ENCODE data around the gene SERPINE2.
A peak's percentile ranks its signal among the peaks of the same experiment; 100 is the strongest.
"Not testable (repeated sequence)": the region's sequence is repeated elsewhere in the genome, so short reads cannot be mapped to it uniquely, and the experiment has no call there.

SERPINE2 gene

GRCh38 chr2:223971731-223972130 is 67.4 kb downstream of the SERPINE2 start:
- DNase-seq = no peak

- DNase-seq = peak; percentile 8
These were observed 68.5 kb downstream of the SERPINE2 start for GRCh38 chr2:223970343-223971128.

- DNase-seq = no peak
These were observed 69.2 kb downstream of the SERPINE2 start for GRCh38 chr2:223969856-223970255.

DNA sequence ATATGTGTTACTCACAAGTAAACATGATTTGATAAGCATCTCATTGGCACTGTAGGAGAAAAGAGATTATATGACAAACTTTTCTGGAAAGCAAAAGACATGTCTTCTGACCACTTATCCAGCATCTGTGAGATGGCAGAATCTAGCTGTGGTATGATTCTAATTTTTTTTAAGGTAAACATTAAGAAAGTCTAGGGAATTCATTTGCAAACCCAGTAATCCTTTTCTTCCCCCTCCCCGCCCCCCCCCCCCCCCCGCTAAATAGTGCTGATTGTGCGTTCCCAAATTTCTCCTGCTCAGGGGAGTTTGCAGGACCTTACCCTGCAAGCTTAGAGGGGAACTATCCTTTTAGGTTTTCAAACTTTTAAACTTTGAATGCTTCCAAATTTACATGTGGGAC is 69.8 kb downstream of the SERPINE2 start:
- DNase-seq = no peak

GRCh38 chr2:223967981-223968380 is 71.1 kb downstream of the SERPINE2 start:
- DNase-seq = no peak

GRCh38 chr2:223959688-223960087 is 79.4 kb downstream of the SERPINE2 start:
- no peak for DNase-seq

DNA sequence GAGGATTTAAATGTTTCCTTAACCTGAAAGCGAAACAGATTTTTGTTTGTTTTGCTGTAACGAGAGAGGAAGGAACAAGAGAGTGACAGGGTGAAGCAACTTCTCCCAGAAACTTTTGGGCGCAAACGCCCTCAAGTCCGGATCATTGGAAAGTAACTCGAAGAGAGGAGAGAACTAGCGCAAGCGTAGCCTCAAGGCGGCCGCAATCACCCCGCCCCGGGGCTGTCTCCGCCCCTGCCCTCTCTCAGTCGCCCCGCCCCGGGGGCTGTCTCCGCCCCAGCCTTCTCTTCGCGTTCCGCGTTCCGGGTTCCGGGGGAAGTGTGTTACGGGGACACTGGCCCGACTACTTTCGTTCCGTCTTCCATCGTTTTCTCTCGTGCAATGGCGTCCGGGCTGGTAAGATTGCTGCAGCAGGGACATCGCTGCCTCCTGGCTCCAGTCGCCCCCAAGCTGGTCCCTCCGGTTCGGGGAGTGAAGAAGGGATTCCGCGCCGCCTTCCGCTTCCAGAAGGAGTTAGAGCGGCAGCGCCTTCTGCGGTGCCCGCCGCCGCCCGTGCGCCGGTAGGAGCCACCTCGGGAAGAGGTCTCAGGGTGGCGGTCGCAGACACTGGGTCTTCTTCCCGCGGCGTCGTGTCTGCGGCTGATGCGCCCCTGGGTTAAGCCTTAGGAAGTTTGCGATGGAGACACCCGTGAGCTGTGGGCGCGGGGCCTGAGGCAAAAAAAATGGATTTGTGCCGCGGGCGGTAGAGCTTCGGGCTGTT is 81.8 kb downstream of the SERPINE2 start, which contains the start of gene MRPL44:
Gene MRPL44, plus strand, starts transcription at position 372 of the 760 bp plus-strand sequence. Its CDS starts 10 bp downstream, at position 382.
- DNase-seq = peak; percentile 92

- DNase-seq = no peak
These were observed 82.8 kb downstream of the SERPINE2 start for GRCh38 chr2:223956300-223956699.

DNA sequence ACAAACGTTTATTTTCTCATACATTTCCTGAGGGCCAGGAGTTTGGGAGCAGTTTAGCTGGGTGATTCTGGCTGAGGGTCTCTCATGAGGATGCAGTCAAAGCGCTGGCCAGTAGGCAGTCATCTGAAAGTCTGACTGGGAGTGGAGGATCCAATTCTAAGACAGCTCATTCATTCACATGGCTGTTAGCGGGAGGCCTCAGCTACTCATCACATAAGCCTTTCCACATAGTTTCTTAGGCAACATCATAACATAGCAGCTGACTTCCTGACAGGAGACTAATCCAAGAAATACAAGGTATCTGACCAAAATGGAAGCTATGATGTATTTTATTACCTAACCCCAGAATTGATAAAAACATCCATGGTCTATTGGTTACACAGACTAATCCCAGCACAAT is 84.7 kb downstream of the SERPINE2 start:
- DNase-seq = no peak

GRCh38 chr2:223952280-223952968 is 86.7 kb downstream of the SERPINE2 start:
- peak; percentile 9 for DNase-seq

GRCh38 chr2:223950448-223951347 is 88.4 kb downstream of the SERPINE2 start:
- DNase-seq = no peak

GRCh38 chr2:223949241-223949840 is 89.7 kb downstream of the SERPINE2 start:
- no peak for DNase-seq

- no peak for DNase-seq
These were observed 91.3 kb downstream of the SERPINE2 start for GRCh38 chr2:223947711-223948205.

DNA sequence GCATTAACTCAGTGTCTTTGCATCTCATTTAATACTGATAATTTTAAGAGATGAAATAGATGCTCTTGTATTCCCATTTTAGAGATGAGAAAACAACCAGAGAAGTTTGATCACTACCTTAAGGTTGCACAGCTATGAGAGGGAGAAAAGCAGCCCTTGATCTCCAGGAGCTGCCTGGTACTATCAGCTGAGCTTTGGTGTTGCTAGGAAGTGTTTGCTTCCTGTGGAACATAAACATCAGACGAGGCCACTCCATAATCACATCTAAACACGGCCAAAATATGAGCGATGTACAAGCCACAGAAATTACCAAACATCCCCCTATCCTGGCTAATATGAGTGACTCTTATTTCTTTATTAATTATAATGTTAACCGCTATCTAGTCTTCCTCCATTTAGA is 93.3 kb downstream of the SERPINE2 start:
- no peak for DNase-seq

DNA sequence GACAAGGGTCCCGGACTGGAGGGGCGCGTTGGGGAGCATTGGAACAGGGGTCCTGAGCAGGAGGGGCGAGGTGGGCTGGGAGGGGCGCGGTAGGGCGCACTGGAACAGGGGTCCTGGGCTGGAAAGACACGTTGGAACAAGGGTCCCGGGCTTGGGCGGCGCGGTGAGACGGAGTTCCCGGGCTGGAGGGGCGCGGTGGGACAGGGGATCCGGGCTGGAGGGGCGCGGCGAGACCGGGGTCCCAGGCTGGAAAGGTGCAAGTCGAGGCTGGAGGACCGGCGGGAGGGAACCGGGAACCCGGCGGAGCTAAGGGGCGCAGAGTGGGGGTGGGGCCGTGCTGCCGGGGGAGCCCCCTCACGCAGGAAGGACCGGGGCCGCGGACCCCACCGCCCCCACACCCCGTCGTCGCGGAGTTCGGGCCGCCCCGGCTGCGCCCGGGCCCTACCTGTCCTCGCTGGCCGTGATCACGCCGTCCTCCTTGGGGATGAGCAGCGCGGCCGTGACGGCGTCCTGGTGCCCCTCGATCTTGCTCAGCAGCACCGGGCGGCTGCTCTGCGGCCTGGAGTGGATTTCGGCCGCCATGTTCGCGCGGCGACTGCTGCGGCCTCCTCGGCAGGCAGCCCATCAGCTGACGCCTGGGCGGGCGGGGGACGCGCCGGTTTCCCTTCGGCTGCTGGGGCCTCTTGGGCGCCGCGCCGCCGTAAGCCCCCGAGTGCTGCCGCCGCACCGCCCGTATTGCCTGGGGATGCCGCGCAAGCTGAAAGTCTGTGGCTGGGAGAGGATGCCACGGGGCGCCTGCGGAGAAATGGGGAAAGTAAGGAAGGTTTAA is 94.2 kb downstream of the SERPINE2 start, which contains the start of gene WDFY1:
Gene WDFY1, minus strand, starts transcription at position 633 of the 829 bp plus-strand sequence. Its CDS starts 51 bp downstream, at position 582.
- peak; percentile 78 for DNase-seq

GRCh38 chr2:223944166-223944702 is 94.9 kb downstream of the SERPINE2 start:
- no peak for DNase-seq

DNA sequence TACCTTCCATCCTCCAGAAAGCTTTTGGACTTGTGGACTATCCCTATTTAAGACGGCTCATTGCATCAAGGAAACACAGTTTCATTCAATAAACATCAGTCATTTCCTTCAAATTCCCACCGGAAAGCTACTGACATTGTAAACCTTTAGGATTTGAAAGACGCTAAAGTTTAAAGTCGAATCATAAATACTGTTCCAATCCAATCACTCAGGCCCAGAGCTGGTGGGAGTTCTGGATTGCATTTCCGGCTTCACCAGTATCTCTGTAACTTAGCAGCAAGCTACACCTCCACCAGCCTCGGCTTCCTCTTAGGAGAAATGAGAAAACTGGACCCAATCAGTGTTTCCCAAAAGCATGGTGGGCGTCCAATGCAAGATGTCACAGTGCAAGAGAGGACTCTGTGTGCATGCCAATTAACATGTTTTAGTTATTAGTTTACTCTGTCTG is 95.5 kb downstream of the SERPINE2 start:
- DNase-seq = no peak

- no peak for DNase-seq
These were observed 96.0 kb downstream of the SERPINE2 start for GRCh38 chr2:223943135-223943534.

DNA sequence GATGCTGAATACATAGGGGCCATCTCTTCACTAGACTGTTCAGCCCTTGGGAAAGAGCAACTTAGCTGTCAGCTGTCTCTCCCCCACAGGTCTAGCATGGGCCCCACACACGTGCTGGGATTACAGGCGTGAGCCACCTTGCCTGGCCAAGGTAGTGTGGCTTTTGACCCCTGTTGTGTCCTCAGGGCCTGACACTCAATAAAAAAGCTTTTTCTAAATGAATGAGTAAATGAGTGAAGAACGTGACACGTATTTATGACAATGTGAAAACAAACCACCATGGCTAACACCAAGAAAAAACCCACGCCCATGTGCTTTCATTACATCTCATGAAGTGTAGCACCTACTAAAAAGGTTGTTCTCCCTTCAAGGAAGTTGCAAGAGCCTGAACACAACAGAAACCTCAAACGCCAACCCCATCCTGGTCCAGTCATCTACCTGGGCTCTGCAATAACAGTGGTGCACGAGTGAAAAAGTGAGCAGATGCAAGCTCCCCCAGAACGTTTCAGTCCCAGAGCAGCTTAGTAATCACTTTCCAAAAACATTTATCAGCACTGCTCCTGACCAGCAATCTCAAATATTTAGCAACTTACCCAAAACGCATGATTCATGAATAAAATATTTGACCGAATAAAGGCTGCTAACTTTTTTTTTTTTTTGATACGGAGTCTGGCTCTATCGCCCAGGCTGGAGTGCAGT is 97.4 kb downstream of the SERPINE2 start:
- DNase-seq = no peak

GRCh38 chr2:223939438-223939837 is 99.6 kb downstream of the SERPINE2 start:
- DNase-seq = not testable (repeated sequence)
